ENCODE measurements around the gene IFITM1.
"Not testable (repeated sequence)": the region's sequence is repeated elsewhere in the genome, so short reads cannot be mapped to it uniquely, and the experiment has no call there.

The IFITM1 gene

DNA sequence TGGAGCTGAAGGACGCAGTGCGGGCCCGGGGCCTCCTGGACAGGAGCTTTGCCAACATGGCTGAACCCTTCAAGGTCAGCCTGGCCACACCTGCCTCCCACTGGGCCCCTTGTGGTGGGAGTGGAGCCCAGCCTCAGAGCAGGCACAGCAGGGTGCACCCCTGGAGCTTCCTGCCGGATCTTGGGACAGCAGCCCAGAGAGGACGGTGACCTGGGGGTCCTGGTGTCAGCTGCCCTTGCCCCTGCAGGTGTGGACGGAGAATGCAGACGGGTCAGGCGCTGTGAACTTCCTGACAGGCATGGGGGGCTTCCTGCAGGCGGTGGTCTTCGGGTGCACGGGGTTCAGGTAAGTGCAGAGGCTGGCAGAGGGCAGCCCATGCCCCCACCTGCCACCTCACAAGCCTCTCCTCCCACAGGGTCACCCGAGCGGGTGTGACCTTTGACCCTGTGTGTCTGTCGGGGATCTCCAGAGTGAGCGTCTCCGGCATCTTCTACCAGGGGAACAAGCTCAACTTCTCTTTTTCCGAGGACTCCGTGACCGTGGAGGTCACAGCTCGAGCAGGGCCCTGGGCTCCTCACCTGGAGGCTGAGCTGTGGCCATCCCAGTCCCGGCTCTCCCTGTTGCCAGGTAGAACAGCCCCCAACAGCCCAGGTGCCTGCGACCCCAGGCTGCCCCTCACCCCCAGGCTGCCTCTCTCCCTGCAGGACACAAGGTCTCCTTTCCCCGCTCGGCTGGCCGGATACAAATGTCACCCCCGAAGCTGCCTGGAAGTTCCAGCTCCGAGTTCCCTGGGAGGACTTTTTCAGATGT lies 19.8 kb upstream of the IFITM1 start:
- no peak for DNase-seq (ENCODE audit: low read depth)

DNA sequence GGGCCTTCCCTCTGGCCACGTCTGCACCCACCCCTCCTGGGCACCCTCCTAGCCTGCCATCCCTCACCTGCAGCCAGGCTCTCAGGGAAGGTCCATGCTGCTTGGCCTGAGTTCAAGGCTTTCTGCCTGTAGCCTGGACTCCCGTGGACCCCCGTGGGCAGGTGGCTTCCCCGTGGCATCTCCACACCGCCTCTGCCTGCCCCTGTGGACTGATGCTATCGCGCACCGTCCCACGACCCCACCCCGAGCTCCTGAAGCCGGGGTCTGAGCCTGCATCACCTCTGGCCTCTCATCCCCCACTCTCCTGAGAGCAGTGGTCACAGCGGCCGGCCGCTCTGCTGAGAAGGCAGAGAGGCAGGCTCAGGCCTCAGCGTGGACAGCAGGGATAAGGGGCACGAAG lies 19.1 kb upstream of the IFITM1 start:
- no peak for DNase-seq (ENCODE audit: low read depth)

DNA sequence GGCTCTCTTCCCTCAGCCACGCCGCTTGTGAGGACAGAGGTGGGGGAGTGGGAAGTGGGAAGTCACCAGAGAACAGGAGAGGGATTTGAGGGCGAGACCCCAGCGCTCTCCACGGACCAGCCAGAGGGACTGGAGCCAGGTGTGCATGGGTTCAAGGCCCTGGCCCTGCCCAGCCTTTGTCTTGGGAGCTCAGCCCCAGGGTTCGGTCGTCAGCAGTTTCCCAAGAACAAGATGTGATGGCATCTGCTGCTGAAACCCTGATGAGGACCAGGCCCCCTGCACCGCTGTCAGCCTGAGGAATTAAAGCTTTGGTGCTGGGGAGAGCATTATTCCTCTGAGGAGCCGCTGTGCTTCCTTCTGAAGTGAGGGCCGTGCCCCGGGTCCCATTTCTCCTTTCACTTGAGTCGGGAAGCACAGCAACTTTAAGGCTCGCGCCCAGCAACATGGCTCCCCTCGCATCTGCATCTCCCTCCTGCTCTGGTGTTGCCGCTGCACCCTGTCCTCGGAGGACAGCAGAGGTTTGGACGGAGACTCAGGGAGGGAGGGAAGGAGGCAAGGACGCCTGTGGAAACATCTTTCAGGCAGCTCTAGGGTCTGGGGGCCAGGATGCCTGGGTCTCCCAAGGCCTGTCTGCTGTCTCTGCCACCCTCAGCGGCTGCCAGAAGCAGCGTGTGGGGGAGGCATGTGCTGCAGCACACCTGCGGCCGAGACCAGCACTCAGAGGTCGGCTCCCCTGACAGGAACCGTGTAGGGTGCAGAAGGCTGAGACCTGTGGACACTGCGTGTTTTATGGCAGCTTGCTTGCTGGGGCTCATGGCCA lies 18.3 kb upstream of the IFITM1 start:
- DNase-seq (ENCODE audit: low read depth), result no peak

DNA sequence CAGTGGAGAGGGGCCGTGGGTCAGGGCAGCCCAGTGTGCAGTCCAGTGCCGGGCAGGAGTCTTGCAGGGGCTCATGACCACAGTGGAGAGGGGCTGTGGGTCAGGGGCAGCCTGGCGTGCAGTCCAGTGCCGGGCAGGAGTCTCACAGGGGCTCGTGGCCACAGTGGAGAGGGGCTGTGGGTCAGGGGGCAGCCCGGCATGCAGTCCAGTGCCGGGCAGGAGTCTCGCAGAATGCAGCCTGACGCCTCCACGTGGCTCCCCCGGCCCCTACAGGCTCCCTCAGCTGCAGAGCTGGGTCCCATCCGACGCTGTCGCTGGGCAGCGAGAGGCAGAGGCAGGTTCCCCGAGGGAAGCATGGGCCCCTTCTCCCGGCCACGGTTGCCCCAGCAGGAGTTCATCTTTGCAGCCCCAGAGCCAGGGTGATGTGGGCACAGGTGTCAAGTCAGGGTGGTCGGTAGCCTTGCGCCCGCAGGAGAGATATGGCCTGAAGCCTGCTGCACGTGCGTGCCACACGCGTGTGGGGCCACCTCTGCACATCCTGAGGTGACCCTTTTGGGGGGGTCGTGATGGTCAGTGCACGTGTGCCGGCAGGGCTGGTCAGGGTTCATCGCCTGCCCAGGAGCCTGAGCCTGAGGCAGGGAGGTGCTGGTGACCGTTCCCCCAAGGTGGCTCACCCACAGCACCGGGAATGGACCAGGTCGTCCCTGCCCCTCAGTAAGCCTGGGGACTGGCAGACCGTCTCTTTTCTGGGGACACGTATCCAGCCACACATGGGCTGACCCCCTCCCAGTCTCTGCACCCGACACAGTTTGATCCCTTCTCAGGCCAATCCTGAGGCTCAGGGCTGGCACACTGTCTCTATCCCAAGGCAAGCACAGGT lies 17.4 kb upstream of the IFITM1 start:
- no peak for DNase-seq (ENCODE audit: low read depth)

DNA sequence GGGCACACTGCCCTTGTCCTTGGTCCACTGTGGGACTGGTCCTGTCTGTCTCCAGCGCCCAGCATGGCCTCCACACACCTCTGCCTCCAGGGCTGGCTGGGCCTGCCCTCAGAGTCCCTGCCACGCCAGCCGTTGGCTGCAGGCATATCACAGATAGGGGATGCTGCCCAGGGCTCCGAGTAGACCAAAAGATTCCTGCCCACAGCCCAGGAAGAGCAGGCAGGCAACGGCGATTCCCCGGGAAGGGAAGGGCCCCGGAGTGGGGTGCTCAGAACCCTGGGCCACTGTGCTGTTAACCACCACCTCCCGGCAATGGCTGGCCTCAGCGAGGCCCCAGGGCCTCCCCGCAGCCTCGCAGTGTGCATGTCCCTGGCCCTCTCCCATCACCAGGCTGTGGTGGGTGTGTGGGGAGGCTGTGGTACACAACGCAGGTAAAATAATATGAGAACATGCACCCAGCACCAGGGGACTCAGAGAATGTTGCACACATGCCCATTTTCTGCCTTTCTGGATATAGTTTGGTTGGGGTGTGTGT lies 16.7 kb upstream of the IFITM1 start:
- DNase-seq (ENCODE audit: low read depth), result no peak

DNA sequence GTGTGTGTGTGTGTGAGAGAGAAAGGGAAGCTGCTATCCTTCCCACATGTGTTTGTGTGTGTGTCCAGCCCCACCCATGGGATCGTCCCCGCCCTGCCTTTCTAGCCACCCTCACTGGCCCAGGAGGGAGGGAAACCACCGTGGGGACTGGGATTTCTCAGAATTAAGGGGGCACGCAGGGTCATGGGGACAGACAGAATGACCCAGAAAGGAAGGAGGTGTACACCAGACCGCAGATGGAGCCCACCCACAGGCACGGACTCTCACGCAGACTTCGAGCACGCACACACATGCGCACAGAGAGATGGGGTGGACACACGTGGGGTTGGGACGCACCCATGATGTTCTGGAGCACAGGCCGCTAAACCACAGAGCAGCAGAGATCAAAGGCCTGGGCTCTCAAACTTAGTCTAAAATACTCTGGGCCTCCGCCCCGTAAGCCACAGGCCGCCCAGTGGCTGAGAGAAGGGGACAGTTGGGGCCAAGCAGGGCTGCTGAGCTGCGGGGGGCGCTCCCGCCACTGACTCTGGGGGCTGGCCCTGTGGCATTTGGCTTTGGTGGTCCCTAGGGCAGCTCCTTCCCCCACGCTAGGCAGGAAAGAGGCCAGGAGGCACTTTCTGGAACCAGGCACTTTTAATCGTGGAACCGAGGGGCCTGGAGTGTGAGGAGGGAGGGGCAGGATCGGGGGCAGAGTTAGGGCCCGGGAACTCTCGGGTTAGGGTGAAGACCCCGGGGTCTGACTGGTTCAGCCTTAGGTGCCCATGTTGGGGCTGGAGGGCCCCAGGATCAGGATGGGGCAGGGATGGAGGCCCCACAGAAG lies 16.0 kb upstream of the IFITM1 start:
- no peak for DNase-seq (ENCODE audit: low read depth)

DNA sequence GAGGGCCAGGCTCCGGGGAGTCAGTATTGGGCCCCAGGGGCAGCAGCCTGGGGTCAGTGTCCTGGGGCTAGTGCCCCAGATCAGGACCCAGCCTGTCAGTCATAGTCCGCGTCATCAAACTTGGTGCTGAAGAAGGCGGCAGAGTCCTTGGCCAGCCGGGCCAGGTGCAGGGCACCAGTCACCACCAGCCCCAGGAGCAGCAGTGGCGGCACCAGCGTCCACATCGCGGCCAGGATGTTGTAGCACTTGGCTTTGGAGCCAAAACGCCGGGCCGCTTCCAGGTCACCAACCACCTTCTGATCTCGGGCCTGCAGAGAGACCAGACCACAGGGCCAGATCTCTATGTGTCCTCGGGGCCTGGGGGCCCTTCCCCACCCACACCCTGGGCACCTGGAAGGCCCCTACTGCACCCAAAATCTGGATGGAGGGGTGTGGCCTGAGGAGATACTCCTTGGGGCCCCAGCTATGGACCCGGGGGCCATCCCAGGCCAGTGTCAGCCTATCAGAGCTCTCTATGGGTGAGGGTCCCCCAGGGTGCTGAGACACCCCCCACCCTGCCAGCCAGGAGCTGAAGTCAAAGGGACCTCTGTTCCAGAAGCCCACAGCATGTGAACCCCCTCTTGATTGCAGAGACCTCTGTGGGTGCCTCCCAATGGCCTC lies 15.3 kb upstream of the IFITM1 start:
- DNase-seq (ENCODE audit: low read depth), result no peak

DNA sequence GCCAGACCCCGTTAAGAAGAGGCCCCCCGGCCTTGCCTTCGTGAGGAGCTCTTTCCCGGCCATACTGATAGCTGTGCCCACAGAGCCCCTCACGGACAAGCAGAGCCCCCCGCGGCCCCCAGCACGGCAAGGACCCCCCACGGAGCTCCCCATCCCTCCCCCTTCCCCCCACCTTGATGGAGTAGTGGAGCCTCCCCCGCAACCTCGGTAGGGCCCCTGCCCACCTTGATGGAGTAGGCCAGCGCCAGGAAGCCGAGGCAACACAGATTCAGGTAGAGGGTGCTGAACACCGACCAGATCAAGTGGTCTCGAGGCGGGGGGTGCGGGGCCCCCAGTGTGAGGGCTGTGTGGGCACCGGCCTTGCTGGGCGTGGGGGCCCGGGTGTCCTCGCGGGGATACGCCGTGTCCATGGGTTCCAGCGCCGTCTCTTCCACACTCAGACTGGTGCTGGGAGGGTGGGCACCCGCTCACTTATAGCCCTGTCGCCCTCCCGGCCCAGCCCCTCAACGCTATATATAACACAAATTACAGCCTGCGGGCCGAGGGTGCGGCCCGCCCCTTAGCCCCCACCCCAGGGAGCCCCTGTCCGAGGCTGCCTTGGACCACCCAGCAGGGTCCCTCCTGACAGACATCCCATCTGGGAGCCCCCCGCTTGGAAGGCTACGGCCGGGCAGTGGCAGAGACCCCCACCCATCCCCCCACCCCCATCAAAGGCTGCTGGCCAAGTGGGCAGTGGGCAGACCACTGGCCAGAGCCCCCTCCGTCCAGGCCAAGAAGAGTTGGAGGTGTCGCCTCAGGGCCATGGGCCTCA lies 14.6 kb upstream of the IFITM1 start, which contains the start of gene IFITM5:
IFITM5 (minus strand) TSS at position 446 of the 811 bp plus-strand sequence; CDS start at position 410, 36 bp downstream.
- DNase-seq (ENCODE audit: low read depth), result no peak

DNA sequence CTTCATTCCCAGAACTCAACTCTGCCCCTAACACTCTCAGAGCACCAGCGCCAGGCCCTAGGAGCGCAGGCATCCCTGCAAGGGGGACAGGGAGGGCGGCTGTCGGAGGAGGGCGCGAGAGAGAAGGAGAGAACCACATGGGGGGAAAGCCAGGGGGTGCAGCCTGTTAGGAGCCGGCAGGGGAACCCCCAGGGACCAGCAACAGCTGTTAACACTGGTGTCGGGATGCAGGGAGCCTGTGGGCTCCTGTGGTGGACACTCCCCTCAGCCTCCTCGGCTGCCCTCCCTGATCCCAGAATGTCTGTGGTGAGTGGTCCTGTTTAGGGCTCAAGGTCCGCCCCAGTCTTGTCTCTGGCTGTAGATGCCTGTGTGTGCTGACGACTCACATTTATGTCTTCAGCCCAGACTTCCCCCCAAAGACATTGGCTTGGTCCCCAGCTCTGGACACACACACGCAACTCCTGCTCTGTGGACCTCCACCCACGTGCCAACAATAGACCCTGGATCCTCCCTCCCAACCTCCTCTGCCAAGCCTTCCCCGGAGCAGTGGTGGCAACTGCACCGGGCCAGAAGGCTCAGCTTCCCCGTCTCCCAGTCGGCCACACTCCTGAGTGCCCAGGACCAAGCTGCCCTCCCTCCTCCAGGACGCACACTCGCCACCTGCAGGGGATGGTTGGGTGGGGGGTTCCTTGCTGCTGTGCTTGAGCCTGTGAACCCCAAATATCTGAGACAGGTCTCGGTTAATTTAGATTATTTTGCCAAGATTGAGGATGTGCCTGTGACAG lies 13.7 kb upstream of the IFITM1 start:
- no peak for DNase-seq (ENCODE audit: low read depth)

DNA sequence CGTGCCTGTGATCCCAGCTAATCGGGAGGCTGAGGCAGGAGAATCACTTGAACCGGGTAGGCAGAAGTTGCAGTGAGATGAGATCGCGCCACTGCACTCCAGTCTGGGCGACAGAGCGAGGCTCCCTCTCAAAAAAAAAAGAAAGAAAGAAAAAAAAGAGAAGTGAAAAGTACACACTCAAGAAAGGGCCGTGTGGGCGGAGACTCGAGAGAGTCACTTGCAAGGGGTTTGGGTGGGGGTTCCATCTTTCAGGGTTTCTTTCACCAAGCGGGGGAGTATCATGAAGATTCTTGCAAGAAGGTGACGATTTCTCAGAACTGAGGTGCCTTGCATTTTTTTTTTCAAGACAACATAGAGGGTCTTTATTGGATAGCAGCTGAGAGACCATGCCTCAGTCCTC lies 10.5 kb upstream of the IFITM1 start:
- DNase-seq (ENCODE audit: low read depth), result no peak

DNA sequence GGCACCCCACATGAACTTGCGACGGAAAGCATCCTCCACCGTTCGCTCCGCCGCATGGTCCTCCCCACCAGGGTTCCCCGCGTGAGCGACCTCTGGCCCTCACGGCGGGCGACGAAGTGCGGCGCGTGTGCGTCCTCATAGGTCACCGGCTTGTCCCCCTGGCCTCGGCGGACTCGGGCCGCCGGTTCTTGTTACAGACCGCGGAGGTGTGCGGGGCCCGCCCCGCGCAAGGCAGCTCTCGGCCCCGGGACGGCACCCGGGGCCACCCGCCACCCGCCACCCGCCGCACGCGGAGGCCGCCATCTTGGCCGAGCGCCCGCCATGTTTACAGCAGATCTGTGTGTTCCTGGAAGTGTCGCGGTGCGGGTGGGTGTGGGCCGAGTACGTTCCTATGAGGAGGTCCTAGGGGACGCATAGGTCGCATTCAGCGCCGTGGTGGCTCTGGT lies 9.8 kb upstream of the IFITM1 start:
- DNase-seq (ENCODE audit: low read depth), result no peak

DNA sequence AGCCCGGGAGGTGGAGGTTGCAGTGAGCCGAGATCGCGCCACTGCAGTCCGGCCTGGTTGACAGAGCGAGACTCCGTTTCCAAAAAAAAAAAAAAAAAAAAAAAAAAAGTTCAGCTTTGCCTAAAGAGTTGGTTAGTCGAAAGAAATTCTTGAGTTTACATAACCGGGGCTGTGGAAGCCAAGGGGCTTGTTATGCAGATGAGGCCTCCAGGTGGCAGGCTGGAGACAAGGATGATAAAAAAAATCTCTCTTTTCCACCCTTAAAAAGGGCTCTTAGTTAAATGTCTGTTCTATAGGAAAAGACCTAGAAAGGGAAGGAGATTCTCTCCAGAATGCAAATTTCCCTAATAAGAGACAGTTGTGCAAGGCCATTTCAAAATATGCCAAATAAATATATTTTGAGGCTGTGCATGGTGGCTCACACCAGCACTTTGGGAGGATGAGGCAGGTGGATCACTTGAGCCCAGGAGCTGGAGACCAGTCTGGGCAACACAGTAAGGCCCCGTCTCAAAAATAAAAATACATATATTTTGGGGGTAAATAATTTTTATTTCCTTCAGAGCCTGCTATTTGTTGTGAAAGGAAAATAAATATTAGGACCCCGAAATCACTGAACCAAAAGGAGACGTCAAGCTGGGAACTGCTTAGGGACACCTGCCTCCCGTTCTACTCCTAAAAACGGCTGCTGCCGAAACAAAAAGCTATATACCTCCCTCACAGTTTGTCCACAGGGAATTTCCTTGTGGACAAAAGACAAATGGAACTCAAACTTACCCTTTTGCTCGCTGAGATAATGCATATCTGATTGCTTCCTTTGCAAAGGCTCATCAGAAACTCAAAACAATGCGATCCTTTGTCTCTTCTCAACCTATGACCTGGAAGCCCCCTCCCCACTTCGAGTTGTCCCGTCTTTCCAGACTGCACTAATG lies 8.7 kb upstream of the IFITM1 start:
- no peak for DNase-seq (ENCODE audit: low read depth)

DNA sequence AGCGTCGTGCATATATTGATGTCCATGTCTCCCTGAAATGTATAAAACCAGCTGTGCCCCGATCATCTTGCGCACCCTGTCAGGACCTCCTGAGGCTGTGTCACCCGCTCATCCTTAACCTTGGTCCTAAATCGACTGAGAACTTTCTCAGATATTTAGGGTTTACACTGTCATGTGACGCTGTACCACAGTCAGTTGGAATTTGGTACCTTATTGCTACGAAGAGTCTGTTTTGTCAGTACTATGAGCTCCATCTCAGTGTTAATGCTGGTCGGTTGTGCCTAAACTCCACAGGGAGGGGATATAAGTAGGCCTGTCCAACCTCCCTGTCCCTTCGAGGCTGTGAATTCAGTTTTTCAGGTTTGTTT lies 8.0 kb upstream of the IFITM1 start:
- DNase-seq (ENCODE audit: low read depth), result no peak

DNA sequence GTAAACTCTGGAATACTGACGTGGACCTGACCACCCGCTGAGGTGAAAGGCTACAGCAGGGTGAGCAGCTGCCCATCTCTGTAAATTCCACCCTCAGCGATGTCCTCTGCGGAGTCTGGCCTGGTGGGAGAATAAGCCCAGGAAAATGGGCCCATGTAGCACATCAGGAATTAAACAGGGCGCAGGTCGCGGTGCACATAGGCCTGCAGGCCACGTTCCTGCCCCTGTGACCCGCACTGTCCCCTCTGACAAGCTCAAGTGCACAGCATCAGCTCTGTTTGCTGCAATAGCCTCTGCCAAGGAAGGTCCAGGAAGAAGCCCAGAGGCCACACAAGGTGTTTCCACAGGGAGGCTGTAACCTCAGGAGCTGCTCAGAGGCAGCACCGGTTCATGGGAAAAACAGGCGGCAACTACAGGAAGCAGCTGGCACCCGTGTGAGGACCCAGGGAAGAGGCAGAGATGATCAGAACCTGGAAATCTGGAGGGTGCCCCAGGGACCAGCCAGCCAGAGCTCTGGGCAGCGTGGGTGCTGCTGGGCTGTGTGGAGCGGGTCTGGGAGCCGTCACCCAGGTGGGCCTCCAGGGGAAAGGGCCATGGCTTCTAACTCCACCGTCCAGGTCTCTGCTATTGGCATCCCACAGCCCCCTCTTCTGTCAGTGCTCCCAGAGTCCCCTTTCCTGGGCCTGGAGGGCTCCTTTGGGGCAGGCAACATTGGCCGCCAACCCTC lies 7.0 kb upstream of the IFITM1 start:
- no peak for DNase-seq (ENCODE audit: low read depth)

DNA sequence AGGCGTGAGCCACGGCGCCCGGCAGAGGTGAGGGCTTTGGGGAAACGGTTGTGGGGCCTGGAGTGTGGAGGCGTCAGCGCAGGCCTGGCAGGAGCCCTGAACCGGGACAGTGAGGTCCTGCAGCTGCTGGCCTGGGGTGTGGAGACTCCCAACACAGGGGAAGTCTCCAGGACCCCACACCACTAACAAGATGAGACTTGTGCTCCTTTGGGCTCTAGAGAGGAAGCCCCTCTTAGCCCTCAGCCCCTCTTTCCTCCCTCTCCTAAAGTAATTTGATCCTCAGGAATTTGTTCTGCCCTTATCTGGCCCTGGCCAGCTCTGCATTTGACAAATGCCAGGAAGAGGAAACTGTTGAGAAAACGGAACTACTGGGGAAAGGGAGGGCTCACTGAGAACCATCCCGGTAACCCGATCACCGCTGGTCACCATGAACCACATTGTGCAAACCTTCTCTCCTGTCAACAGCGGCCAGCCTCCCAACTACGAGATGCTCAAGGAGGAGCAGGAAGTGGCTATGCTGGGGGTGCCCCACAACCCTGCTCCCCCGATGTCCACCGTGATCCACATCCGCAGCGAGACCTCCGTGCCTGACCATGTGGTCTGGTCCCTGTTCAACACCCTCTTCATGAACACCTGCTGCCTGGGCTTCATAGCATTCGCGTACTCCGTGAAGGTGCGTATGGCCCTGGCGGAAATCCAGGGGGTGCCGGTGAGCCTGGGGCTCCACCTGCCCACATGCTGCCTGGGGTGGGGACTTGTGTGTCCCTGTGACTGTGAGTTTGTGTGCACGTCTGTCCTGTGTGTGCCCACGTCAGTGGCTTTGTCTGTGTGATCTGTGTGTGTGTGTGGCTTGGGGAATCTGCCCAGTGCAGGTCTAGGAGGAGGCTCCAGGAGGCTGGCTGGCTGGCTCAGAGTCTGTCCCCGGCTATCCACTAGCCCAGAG lies 5.8 kb upstream of the IFITM1 start, which contains the start of gene IFITM2:
IFITM2 (plus strand) TSS at position 51 of the 943 bp plus-strand sequence; CDS start at position 428, 377 bp downstream.
- DNase-seq (ENCODE audit: low read depth), result not testable (repeated sequence)
